GM18520 (cell line): ENCODE results near the gene MAD2L2.

Source experiments
- ATAC-seq: cut with Tn5 transposase; IDR thresholded peaks from one replicate; pipeline ENCODE4 v1.9.1; 2021; ENCODE audit not compliant: unreplicated experiment

MAD2L2 gene

DNA sequence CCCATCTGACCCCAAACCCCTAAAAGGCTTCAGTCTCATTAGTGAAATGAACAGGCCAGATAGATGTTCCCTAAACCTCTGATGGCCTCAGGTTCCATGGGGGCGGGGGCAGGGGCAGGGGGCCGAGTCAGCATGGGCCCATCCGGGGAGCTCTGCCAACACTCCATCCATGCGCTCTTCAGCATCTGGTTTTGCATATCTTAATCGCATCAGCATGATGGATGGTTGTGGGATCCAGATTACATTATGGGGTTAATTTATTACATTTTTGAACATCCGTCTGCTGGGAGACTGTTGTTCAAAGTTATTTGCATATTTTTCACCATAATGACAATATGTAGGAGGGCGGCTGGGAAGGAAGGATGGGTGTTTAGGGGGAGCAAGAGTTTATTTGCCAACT, 3.1 kb upstream of the MAD2L2 start:
- ATAC-seq: no peak

DNA sequence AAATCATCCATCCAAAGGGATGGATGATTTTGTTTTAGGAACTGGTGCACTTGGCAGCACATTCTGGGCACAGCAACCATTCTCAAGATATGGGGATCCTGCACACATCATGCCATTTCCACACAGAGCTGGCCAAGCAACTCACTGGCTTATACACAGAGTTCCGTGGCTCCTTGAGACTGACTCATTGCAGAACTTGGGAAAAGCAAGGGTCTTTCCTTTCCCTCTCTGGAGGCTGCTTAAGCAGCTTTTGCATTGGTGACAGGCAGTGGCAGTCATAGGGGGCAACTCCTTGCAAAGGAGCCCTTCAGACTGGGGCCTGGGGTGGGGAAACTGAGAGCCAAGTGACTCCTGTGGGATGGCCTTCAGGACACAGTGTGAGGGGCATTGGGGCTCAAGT, 1.9 kb upstream of the MAD2L2 start:
- ATAC-seq: no peak

- ATAC-seq: no peak
These were observed 1.4 kb upstream of the MAD2L2 start for GRCh38 chr1:11682287-11682771.

- ATAC-seq: no peak
These were observed 478 bp downstream of the MAD2L2 start for GRCh38 chr1:11680270-11681070.

GRCh38 chr1:11678442-11678841, 2.5 kb downstream of the MAD2L2 start:
- ATAC-seq: no peak

GRCh38 chr1:11676386-11677103, 4.4 kb downstream of the MAD2L2 start:
- no peak for ATAC-seq

- ATAC-seq: no peak
These were observed 5.6 kb downstream of the MAD2L2 start for GRCh38 chr1:11675325-11675724.

GRCh38 chr1:11674488-11674887, 6.5 kb downstream of the MAD2L2 start:
- no peak for ATAC-seq

DNA sequence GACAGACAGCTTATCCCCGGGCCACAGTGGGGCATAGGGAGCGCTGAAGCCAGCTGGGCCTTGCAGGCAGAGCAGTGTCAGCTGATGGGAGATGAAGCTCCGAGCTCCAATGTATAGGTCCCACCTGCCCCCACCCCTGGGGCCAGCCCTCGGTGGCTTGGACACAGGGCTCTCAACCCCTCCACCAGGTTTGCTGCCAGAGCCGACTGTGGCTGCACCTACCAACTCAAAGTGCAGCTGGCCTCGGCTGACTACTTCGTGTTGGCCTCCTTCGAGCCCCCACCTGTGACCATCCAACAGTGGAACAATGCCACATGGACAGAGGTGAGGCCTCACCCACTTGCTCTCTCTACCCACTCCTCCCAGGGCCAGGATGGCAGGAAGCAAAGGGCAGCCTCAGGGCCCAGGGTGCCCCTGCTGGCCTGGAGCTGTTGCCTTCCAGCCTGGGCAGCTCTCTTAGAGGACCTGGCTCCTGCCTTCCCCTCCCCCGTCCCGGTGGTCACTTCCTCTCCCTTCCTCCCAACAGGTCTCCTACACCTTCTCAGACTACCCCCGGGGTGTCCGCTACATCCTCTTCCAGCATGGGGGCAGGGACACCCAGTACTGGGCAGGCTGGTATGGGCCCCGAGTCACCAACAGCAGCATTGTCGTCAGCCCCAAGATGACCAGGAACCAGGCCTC, 7.7 kb downstream of the MAD2L2 start:
- no peak for ATAC-seq

DNA sequence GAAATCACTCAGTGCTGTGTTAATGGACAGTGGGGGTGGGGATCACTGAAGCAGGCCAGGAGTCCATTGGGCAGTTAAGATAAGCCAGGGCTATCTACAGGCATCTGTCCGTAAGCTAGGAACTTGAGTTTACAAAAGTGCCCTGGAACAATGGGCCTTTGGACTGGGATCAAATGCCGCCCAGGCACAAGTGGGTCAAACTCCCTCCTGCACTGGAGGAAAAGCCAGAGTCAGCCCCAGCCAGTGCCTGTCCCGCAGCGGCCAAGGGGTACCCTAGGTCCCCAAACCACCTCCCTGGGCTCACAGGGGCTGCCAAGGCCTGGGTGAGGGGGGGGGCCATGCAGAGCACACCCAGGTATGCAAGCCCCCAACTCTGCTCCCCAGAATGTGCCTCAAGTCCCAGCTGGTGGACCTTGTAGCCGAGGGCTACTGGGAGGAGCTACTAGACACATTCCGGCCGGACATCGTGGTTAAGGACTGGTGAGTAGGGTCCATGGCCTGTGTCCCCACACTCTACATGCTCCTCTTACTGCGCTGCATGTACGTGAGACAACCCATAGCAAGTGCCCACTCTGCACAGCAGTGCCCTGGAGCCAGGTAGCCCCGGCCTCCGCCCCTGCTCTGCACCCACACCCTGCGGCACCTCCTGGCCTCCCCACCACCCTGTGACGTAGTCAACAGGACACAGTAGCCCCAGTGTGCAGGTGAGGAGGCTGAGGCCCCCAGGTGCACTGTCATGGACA, 9.2 kb downstream of the MAD2L2 start:
- no peak for ATAC-seq

- no peak for ATAC-seq
These were observed 9.8 kb downstream of the MAD2L2 start for GRCh38 chr1:11671205-11671543.

- no peak for ATAC-seq
These were observed 10.2 kb downstream of the MAD2L2 start for GRCh38 chr1:11670747-11671146.

DNA sequence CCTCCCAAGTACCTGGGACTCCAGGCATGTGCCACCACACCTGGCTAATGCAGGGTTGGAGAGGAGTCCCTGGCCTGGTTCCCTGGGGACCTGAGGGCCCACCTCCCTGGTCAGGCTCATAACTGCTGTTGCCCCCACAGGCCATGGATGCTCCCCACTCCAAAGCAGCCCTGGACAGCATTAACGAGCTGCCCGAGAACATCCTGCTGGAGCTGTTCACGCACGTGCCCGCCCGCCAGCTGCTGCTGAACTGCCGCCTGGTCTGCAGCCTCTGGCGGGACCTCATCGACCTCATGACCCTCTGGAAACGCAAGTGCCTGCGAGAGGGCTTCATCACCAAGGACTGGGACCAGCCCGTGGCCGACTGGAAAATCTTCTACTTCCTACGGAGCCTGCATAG, 12.4 kb downstream of the MAD2L2 start:
- ATAC-seq: no peak

GRCh38 chr1:11664336-11665065, 16.4 kb downstream of the MAD2L2 start:
- peak; percentile 19 for ATAC-seq

DNA sequence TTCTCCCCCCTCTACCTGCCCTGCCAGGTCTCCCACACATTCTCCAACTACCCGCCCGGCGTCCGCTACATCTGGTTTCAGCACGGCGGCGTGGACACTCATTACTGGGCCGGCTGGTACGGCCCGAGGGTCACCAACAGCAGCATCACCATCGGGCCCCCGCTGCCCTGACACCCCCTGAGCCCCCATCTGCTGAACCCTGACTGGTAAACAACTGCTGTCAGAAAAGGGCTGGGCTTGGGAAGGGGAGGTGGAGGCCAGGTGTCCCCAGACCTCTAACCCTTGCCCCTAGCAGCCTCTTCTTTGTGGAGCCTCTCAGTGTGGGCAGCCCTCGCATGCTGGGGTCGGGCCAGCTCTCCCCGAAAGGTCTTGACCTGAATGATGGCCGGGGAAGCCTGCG, 19.8 kb downstream of the MAD2L2 start:
- ATAC-seq: no peak

DNA sequence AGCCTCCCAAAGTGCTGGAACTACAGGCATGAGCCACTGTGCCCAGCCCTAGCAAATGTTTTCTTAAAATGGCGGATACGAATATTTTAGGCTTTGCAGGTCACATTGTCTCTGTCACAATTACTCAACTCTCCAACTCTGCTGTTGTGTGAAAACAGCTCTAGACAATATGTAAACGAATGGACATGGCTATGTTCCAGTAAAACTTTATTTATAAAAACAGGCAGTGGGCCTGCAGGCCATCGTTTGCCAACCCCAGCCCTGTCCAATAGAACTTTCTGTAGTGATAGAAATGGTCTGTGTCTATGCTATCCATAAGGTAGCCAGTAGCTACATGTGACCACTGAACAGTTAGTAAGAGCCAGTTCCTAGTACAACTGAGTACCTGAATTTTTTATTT, 21.2 kb downstream of the MAD2L2 start:
- no peak for ATAC-seq

- no peak for ATAC-seq
These were observed 22.4 kb downstream of the MAD2L2 start for GRCh38 chr1:11658542-11658941.

DNA sequence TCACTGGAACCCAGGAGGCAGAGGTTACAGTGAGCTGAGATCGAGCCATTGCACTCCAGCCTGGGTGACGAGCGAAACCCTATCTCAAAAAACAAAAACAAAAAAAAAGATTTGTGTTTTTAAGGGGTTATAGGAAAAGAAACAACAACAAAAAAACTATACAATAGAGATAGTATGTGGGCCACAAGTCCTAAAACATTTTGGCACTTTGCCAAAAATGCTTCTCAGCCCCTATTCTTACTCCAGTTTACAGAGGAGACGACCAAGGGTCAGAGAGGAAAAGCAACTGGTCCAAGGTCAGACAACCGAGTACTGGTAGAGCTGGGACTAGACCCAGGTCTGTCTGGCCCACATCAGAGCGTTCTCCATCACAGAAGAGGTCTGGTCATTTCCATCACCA, 23.3 kb downstream of the MAD2L2 start:
- no peak for ATAC-seq

DNA sequence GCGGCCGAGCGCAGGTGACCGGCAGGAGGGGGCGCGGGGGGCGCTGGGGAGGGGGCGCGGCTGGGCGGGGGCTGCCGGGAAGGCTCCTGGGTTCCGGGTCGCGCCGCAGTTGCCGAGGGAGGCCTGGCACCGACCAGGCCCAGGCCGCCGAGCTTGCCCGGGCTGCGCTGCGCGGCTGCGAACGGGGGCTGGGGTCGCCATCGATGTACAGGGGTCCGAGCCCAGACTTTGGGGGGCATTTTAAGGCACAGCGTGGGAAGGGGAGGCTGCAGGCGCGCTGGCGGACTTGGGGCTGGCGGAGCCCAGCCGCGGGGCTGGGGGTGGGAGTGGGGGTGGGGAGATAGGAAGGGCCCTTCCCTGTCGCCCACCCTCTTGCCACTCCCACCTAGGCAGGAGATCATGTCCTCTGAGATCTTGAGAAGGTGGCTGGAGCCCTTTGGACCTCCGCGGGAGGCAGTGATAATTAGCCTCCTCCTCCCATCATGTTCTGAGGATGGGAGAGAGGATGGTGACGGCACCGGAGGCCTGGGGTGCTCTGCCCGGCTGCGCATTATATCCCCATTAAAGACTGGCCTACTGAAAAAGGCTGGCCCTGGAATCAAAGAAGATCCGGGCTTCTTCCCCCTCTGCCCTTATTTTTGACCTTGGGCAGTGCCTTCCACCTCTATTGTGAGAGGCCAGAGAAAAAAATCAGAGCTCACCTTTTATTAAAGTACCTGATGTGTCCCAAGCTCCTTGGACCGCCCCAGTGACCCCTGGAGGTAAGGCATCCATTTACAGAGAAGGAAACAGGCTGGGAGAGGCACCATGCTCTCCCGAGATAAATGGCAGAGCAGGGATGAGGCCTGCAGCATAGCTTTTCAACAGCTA, 25.8 kb downstream of the MAD2L2 start:
- ATAC-seq: no peak
